Transverse colon (tissue), 4 donors: ENCODE results near the gene EFCAB8. TPM values are rescaled to one million over a fixed set of nuclear protein-coding genes. Genes with fewer than 3 reads are reported as not detected.

ENCODE experiments used
- DNase-seq: peaks from one replicate; pipeline ENCODE4 v3.0.0-alpha.2; 2019
- H3K27ac ChIP-seq, 4 donors: fragments of 200-600 bp; sonication (generic); 2 replicates each; pipeline ENCODE4 v1.5.1; 2016 to 2018; ENCODE audit warnings: inconsistent platforms in 4 of 4
- H3K27me3 ChIP-seq: fragments of 200-600 bp; sonication (generic); 2 replicates; pipeline ENCODE4 v1.5.1; 2017; ENCODE audit warnings: inconsistent platforms
- H3K36me3 ChIP-seq, 4 donors: fragments of 200-600 bp; sonication (generic); 2 replicates each; pipeline ENCODE4 v1.5.1; 2017 to 2019; ENCODE audit warnings: inconsistent platforms in 4 of 4
- H3K4me1 ChIP-seq, 4 donors: fragments of 200-600 bp; sonication (generic); 2 replicates each; pipeline ENCODE4 v1.5.1; 2017 to 2020; ENCODE audit warnings: inconsistent platforms in 4 of 4
- H3K4me3 ChIP-seq, 4 donors: fragments of 200-600 bp; sonication (generic); 1 replicate in 1 of 4; 2 replicates in 3 of 4; pipeline versions ENCODE4 v1.5.1 to v1.6.1; 2017 to 2019; ENCODE audit warnings: inconsistent platforms in 4 of 4
- H3K9me3 ChIP-seq, 2 donors: fragments of 200-600 bp; sonication (generic); 2 replicates each; pipeline ENCODE4 v1.5.1; 2017 to 2019; ENCODE audit warnings: inconsistent platforms in 2 of 2
- EP300 ChIP-seq: sonication (generic); formaldehyde crosslinking; IDR thresholded peaks from one replicate; pipeline ENCODE4 v1.6.1; 2017; ENCODE audit warnings: antibody characterized with exemption, low read depth
- POLR2A ChIP-seq: fragments of 450-650 bp; IDR thresholded peaks from one replicate; pipeline ENCODE4 v1.6.1; 2016; ENCODE audit warnings: antibody characterized with exemption, mild to moderate bottlenecking, moderate library complexity
- POLR2AphosphoS5 ChIP-seq, 3 donors: sonication (generic); formaldehyde crosslinking; IDR thresholded peaks; one replicate each; pipeline ENCODE4 v1.6.1; 2016; ENCODE audit warnings: antibody characterized with exemption in 3 of 3
- WGBS, 2 donors: methylation state at CpG; one replicate each; pipeline ENCODE4 v1.1.5; 2018; ENCODE audit warnings: low coverage in 1 of 2; 5-methylcytosine and 5-hydroxymethylcytosine counted together
- in situ Hi-C, 4 donors: fragments of 200-750 bp; cut with MboI; loops; one replicate each; pipeline versions ENCODE4 v1.15.0 to v1.15.1; 2017; ENCODE audit warnings: low sequenced_read_pairs in 3 of 4, low pct_ligation_motif_present in 1 of 4, low pct_unique_long_range_greater_than_20kb in 1 of 4
- intact Hi-C: fragments of 100-400 bp; cut with DNase I; formaldehyde crosslinking; loops from one replicate; pipeline ENCODE4 v1.15.1; 2023; ENCODE audit warnings: low total_unique reads
- total RNA-seq, 4 donors: library from RNA; depleted of rRNA; stranded (reverse); fragments of >200 nt; gene quantifications; one replicate each; pipeline ENCODE4 v1.1.0, GENCODE V29; 2016
- TF ChIP-seq, protein P1 (sequence below), 5 experiments: fragments of 200-600 bp in 3 of 5; fragments of 450-650 bp in 2 of 5; sonication (generic) in 3 of 5; IDR thresholded peaks; 1 replicate in 2 of 5; 2 replicates in 3 of 5; pipeline ENCODE4 v1.5.1; 2016 to 2017; ENCODE audit warnings: antibody characterized with exemption in 5 of 5, inconsistent platforms in 3 of 5, mild to moderate bottlenecking in 2 of 5, moderate library complexity in 1 of 5

Gene EFCAB8
- total RNA-seq, 4 donors from 2014 or later, result 0.14 TPM; not detected in 3

DNA sequence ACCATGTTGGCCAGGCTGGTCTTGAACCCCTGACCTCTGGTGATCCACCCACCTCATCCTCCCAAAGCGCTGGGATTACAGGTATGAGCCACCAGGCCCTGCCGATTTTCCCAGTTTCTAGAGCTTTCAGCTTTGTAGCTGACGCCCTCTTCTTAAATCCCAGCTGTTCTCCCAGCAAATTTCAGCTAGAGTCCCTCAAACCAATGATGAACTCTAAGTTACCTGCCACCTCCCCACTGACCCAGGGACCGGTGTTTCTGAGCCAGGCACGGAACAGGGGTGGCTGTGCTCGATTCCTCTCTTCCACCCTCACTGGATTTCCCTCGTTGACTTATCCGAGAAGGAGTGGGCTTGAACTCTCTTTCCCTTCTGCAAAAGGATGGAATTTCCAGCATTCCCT, 106.4 kb downstream of the EFCAB8 start:
- WGBS, 2 donors, result 87% methylated on average over 8 of the region's 8 CpGs; no CpG with 5 or more reads in 1 of the 2 donors
- Histone ChIP-seq H3K4me3 (no peak overlapping the region), H3K9me3 (no peaks in the 10 kb centered on the region), H3K27me3 (no peaks in the 10 kb centered on the region), H3K4me1 (no peaks in the 10 kb centered on the region), H3K27ac (no peak overlapping the region), H3K36me3 (no peaks in the 10 kb centered on the region)
- TF ChIP-seq EP300, result no peak
- no peak for DNase-seq
- in situ Hi-C loops, result no loop called here
- intact Hi-C loops, result no loop called here

GRCh38 chr20:32965581-32966373, 107.1 kb downstream of the EFCAB8 start:
- DNase-seq, result no peak
- Histone ChIP-seq H3K36me3 (no peaks in the 10 kb centered on the region), H3K4me1 (no peaks in the 10 kb centered on the region), H3K9me3 (no peaks in the 10 kb centered on the region), H3K27ac (no peak overlapping the region), H3K27me3 (no peaks in the 10 kb centered on the region), H3K4me3 (no peak overlapping the region)
- intact Hi-C loops (no loop called here), in situ Hi-C loops (no loop called here)
- WGBS, 2 donors, result 67% methylated on average over 12 of the region's 12 CpGs; no CpG with 5 or more reads in 1 of the 2 donors
- TF ChIP-seq POLR2A, result no peak
- TF ChIP-seq EP300, result no peak
- TF ChIP-seq, protein P1, sequence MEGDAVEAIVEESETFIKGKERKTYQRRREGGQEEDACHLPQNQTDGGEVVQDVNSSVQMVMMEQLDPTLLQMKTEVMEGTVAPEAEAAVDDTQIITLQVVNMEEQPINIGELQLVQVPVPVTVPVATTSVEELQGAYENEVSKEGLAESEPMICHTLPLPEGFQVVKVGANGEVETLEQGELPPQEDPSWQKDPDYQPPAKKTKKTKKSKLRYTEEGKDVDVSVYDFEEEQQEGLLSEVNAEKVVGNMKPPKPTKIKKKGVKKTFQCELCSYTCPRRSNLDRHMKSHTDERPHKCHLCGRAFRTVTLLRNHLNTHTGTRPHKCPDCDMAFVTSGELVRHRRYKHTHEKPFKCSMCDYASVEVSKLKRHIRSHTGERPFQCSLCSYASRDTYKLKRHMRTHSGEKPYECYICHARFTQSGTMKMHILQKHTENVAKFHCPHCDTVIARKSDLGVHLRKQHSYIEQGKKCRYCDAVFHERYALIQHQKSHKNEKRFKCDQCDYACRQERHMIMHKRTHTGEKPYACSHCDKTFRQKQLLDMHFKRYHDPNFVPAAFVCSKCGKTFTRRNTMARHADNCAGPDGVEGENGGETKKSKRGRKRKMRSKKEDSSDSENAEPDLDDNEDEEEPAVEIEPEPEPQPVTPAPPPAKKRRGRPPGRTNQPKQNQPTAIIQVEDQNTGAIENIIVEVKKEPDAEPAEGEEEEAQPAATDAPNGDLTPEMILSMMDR (IDR thresholded peaks at IDR 0.05), result no peak
- no peak for TF ChIP-seq POLR2AphosphoS5 (IDR thresholded peaks at IDR 0.05)

DNA sequence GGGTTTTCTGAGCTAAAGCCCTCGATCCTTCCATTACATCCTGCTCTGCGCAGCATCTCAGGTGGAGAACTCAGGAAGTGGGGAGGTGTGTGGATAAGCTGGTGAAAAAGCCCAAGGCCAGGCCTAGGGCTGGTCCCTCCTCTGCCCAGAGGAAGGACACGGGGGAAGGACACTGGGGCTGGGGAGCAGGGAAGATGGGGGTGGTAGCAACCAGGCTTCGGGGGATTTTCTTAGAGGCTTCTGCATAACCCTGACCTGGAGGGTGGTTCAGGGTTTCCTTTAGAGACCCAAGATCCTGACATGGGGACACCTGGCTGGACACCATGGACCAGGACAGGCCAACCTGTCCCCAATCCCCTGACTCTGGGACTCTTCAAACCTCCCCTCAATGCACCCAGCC, 107.7 kb downstream of the EFCAB8 start:
- Histone ChIP-seq H3K9me3 (no peaks in the 10 kb centered on the region), H3K27me3 (no peaks in the 10 kb centered on the region), H3K4me1 (no peaks in the 10 kb centered on the region), H3K27ac (no peak overlapping the region), H3K4me3 (no peak overlapping the region), H3K36me3 (no peaks in the 10 kb centered on the region)
- WGBS, 2 donors, result 92% methylated on average over 4 of the region's 4 CpGs; no CpG with 5 or more reads in 1 of the 2 donors
- no peak for TF ChIP-seq POLR2A
- no peak for TF ChIP-seq POLR2AphosphoS5 (IDR thresholded peaks at IDR 0.05)
- TF ChIP-seq EP300, result no peak
- TF ChIP-seq, protein P1 (IDR thresholded peaks at IDR 0.05), result no peak
- no peak for DNase-seq
- in situ Hi-C loops (no loop called here), intact Hi-C loops (no loop called here)

- peak overlapping the region in 2 of 4 donors; percentile 28 to 37 for H3K27ac ChIP-seq
- no peak for TF ChIP-seq POLR2AphosphoS5 (IDR thresholded peaks at IDR 0.05)
- peak; percentile 27 for DNase-seq
- in situ Hi-C loops, result no loop called here
- WGBS, 2 donors, result 64 to 67% methylated on average over 8 to 16 of the region's 16 CpGs
- H3K4me1 ChIP-seq, result peaks cover 0 to 5% (median 0%) of the 10 kb centered on the region in 4 donors
- H3K27me3 ChIP-seq, result no peaks in the 10 kb centered on the region
- H3K9me3 ChIP-seq, result no peaks in the 10 kb centered on the region
- no peak overlapping the region for H3K4me3 ChIP-seq
- H3K36me3 ChIP-seq, result no peaks in the 10 kb centered on the region
- intact Hi-C loops, result no loop called here
Observed at GRCh38 chr20:32966881-32967781, 108.4 kb downstream of the EFCAB8 start.

DNA sequence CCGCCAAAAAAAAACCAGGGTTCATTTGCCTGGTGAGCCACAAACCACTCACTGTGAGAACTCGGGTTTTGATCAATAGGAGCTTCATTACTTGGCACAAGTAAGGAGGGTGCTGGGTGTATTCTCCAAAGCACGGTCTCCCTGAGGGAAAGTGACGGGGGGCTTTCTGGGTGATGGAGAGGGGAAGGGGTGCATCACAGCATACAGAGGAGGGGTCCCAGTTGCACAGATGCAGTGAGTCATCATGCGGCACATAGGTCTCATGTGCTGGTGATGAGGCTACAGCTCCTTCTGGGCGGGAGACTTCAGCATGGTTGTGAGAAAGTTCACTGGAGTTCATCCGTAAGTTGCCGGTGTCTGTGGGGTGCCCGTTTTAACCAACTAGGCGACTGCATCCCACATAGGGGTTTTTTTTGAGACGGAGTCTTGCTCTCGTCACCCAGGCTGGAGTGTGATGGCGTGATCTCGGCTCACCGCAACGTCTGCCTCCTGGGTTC, 109.3 kb downstream of the EFCAB8 start:
- peaks cover 0 to 5% (median 0%) of the 10 kb centered on the region in 4 donors for H3K4me1 ChIP-seq
- no peak overlapping the region for H3K4me3 ChIP-seq
- no peak for DNase-seq
- TF ChIP-seq POLR2A (no peak), EP300 (no peak), POLR2AphosphoS5 (IDR thresholded peaks at IDR 0.05) (no peak)
- TF ChIP-seq, protein P1 (IDR thresholded peaks at IDR 0.05), result no peak
- no peak overlapping the region for H3K27ac ChIP-seq
- no peaks in the 10 kb centered on the region for H3K36me3 ChIP-seq
- H3K9me3 ChIP-seq, result no peaks in the 10 kb centered on the region
- intact Hi-C loops, result no loop called here
- H3K27me3 ChIP-seq, result no peaks in the 10 kb centered on the region
- in situ Hi-C loops, result no loop called here
- WGBS, 2 donors, result 74 to 77% methylated on average over 3 to 16 of the region's 16 CpGs
